HEK293 (cell line): ENCODE data around the gene MRPS11.

Experiments
- PRDM4 ChIP-seq: fragments of 450-650 bp; formaldehyde crosslinking; IDR thresholded peaks from 2 replicates; pipeline ENCODE4 v1.5.1; 2017; ENCODE audit warnings: missing biosample characterization, missing genetic modification characterization
- YY1 ChIP-seq: fragments of 450-650 bp; formaldehyde crosslinking; IDR thresholded peaks from 2 replicates; pipeline ENCODE4 v1.5.1; 2018; ENCODE audit warnings: missing biosample characterization, missing genetic modification characterization
- ZBTB7A ChIP-seq: fragments of 450-650 bp; formaldehyde crosslinking; IDR thresholded peaks from 2 replicates; pipeline ENCODE4 v1.5.1; 2016; ENCODE audit warnings: low read depth, missing biosample characterization, missing genetic modification characterization
- ZNF664 ChIP-seq: fragments of 450-650 bp; formaldehyde crosslinking; IDR thresholded peaks from 2 replicates; pipeline ENCODE4 v1.5.1; 2016; ENCODE audit warnings: missing biosample characterization, missing genetic modification characterization

- TF ChIP-seq PRDM4 (tag by site-specific recombination) (no peak), ZBTB7A (tag by site-specific recombination) (no peak), ZNF664 (tag by site-specific recombination) (no peak), YY1 (tag by site-specific recombination) (no peak)
These were observed 9.1 kb downstream of the MRPS11 start for GRCh38 chr15:88476635-88477060.
